Hepatic stellate cell (primary cell): ENCODE data around the gene RRAS2.
"Not testable (repeated sequence)": the region's sequence is repeated elsewhere in the genome, so short reads cannot be mapped to it uniquely, and the experiment has no call there.

Experiments used
- DNase-seq: peaks from one replicate; pipeline ENCODE4 v3.0.0; 2011; ENCODE audit warnings: low spot score

The RRAS2 gene

GRCh38 chr11:14358729-14359439, at the start of gene RRAS2:
Gene RRAS2, minus strand, starts transcription at chr11:14359183. Its CDS starts 313 bp downstream, at chr11:14358870.
- peak; percentile 74 for DNase-seq

GRCh38 chr11:14408612-14409011, 49.6 kb upstream of the RRAS2 start:
- no peak for DNase-seq

- DNase-seq = not testable (repeated sequence)
These were observed 47.1 kb upstream of the RRAS2 start for GRCh38 chr11:14406116-14406515.

GRCh38 chr11:14403528-14403927, 44.5 kb upstream of the RRAS2 start:
- not testable (repeated sequence) for DNase-seq

GRCh38 chr11:14399087-14399486, 40.1 kb upstream of the RRAS2 start:
- DNase-seq = no peak

GRCh38 chr11:14396273-14396672, 37.3 kb upstream of the RRAS2 start:
- DNase-seq = no peak

- DNase-seq = no peak
These were observed 34.9 kb upstream of the RRAS2 start for GRCh38 chr11:14393889-14394288.

- no peak for DNase-seq
These were observed 34.1 kb upstream of the RRAS2 start for GRCh38 chr11:14393129-14393528.

GRCh38 chr11:14390669-14391068, 31.7 kb upstream of the RRAS2 start:
- no peak for DNase-seq

GRCh38 chr11:14388352-14388751, 29.4 kb upstream of the RRAS2 start:
- DNase-seq = no peak

GRCh38 chr11:14386895-14387480, 28.0 kb upstream of the RRAS2 start:
- peak; percentile 68 for DNase-seq

GRCh38 chr11:14386081-14386480, 27.1 kb upstream of the RRAS2 start:
- DNase-seq = no peak

GRCh38 chr11:14384338-14384737, 25.4 kb upstream of the RRAS2 start:
- DNase-seq = no peak

GRCh38 chr11:14381968-14382367, 23.0 kb upstream of the RRAS2 start:
- no peak for DNase-seq

GRCh38 chr11:14380947-14381561, 22.1 kb upstream of the RRAS2 start:
- peak; percentile 63 for DNase-seq

GRCh38 chr11:14380125-14380936, 21.3 kb upstream of the RRAS2 start:
- no peak for DNase-seq

GRCh38 chr11:14378171-14378570, 19.2 kb upstream of the RRAS2 start:
- DNase-seq = no peak

GRCh38 chr11:14376920-14377319, 17.9 kb upstream of the RRAS2 start:
- DNase-seq = no peak

- DNase-seq = no peak
These were observed 16.2 kb upstream of the RRAS2 start for GRCh38 chr11:14374922-14375830.

GRCh38 chr11:14373941-14374646, 15.1 kb upstream of the RRAS2 start:
- DNase-seq = no peak

- DNase-seq = no peak
These were observed 13.0 kb upstream of the RRAS2 start for GRCh38 chr11:14372011-14372410.
